Ovary (tissue), 9 donors: ENCODE measurements around the gene SLC29A1. TPM values are rescaled to one million over a fixed set of nuclear protein-coding genes. Genes with fewer than 3 reads are reported as not detected.
A peak's percentile ranks its signal among the peaks of the same experiment; 100 is the strongest.

Source experiments
- DNase-seq, 5 donors: peaks; one replicate each; pipeline ENCODE4 v3.0.0-alpha.2; 2019 to 2020
- H3K27ac ChIP-seq, 2 donors: fragments of 200-600 bp; one replicate each; pipeline versions ENCODE4 v1.5.1 to v1.8.0; 2019 to 2022
- H3K27me3 ChIP-seq: fragments of 200-600 bp; one replicate; pipeline ENCODE4 v1.8.0; 2022
- H3K36me3 ChIP-seq: fragments of 200-600 bp; sonication (generic); one replicate; pipeline ENCODE4 v1.5.1; 2019
- H3K4me1 ChIP-seq: one replicate; pipeline ENCODE4 v1.8.1; 2013; ENCODE audit warnings: mild to moderate bottlenecking, moderate library complexity; ENCODE audit not compliant: insufficient read depth
- H3K4me3 ChIP-seq: fragments of 200-600 bp; sonication (generic); one replicate; pipeline ENCODE4 v1.5.1; 2017
- H3K9me3 ChIP-seq, 2 donors: fragments of 200-600 bp in 1 of 2; sonication (generic) in 1 of 2; one replicate each; pipeline versions ENCODE4 v1.5.1 to v1.8.1; 2013 to 2019; ENCODE audit warnings: mild to moderate bottlenecking in 1 of 2, moderate library complexity in 1 of 2
- EP300 ChIP-seq: sonication (generic); formaldehyde crosslinking; IDR thresholded peaks from one replicate; pipeline ENCODE4 v1.6.1; 2017; ENCODE audit warnings: antibody characterized with exemption
- POLR2A ChIP-seq: fragments of 450-650 bp; IDR thresholded peaks from one replicate; pipeline ENCODE4 v1.6.1; 2017; ENCODE audit warnings: antibody characterized with exemption, mild to moderate bottlenecking, moderate library complexity
- WGBS, 3 donors: extraction: QIAGEN DNeasy Blood & Tissue Kit in 1 of 3; methylation state at CpG; one replicate each; pipeline versions ENCODE4 v1.1.5 to v1.1.7; 2013 to 2017; 5-methylcytosine and 5-hydroxymethylcytosine counted together
- intact Hi-C, 4 donors: fragments of 100-400 bp; cut with DNase I; formaldehyde crosslinking; loops; one replicate each; pipeline versions ENCODE4 v1.11.0 to v1.15.1; 2022 to 2023
- polyA plus RNA-seq, 2 donors: library from polyadenylated mRNA; stranded (reverse); fragments of 200-250 nt in 1 of 2; fragments of 350-450 nt in 1 of 2; fragmentation: Illumina TruSeq in 1 of 2; extraction: RNeasy Lipid Tissue Mini Kit (QIAGEN cat#74804) in 1 of 2; gene quantifications; one replicate each; pipeline ENCODE4 v1.2.3, GENCODE V29; 2013 to 2014
- total RNA-seq, 7 donors: library from RNA; depleted of rRNA in 2 of 7; stranded (reverse); fragments of >200 nt in 2 of 7; fragmentation: NEBNext Ultra II Directional in 3 of 7; extraction: Animal tissue kit (Norgen Biotek cat#: 25700) in 3 of 7; gene quantifications; one replicate each; pipeline versions ENCODE4 v1.1.0 to v1.2.4, GENCODE V29; 2016 to 2023
- TF ChIP-seq, protein P1 (sequence below), 3 donors: fragments of 450-650 bp in 2 of 3; fragments of 200-600 bp in 1 of 3; IDR thresholded peaks; one replicate each; pipeline versions ENCODE4 v1.5.1 to v1.8.0; 2016 to 2022; ENCODE audit warnings: antibody characterized with exemption in 3 of 3, mild to moderate bottlenecking in 1 of 3
- donor health status: DM: no; HTN: no; CAD: no; lungs with moderate emphysema.
- donor health status: DM: no; HTN: no; CAD: no.
- donor health status: Bipolar disorder and iron deficiency.
- donor health status: DM: yes; HTN: yes; CAD: no.
- donor health status: DM: no; HTN: no; CAD: no.
- donor health status: DM: yes; HTN: yes; CAD: no.

SLC29A1 gene
- total and polyA plus RNA-seq, 9 donors = 11.2 to 54.0 (median 30.2) TPM

DNA sequence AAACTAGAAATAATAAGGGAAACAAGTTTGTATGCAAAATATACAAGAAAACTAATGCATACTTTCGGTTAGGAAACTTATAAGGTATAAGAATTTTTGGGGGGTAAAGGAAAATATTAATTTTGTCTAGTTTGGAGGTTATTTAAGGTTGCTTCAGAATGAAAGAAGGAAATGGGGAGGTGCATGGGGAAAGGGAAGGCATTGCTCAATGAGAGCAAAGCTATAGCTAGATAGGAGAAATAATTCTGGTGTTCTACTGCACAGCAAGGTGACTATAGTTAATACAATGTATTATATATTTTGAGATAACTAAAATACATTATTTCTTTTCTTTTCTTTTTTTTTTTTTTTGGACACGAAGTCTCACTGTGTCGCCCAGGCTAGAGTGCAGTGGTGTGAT is 12.1 kb upstream of the SLC29A1 start:
- TF ChIP-seq, protein P1, sequence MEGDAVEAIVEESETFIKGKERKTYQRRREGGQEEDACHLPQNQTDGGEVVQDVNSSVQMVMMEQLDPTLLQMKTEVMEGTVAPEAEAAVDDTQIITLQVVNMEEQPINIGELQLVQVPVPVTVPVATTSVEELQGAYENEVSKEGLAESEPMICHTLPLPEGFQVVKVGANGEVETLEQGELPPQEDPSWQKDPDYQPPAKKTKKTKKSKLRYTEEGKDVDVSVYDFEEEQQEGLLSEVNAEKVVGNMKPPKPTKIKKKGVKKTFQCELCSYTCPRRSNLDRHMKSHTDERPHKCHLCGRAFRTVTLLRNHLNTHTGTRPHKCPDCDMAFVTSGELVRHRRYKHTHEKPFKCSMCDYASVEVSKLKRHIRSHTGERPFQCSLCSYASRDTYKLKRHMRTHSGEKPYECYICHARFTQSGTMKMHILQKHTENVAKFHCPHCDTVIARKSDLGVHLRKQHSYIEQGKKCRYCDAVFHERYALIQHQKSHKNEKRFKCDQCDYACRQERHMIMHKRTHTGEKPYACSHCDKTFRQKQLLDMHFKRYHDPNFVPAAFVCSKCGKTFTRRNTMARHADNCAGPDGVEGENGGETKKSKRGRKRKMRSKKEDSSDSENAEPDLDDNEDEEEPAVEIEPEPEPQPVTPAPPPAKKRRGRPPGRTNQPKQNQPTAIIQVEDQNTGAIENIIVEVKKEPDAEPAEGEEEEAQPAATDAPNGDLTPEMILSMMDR (IDR thresholded peaks at IDR 0.05) = no peak
- TF ChIP-seq POLR2A (no peak), EP300 (no peak)
- no peaks in the 10 kb centered on the region for H3K4me1 ChIP-seq
- no peaks in the 10 kb centered on the region for H3K36me3 ChIP-seq
- H3K4me3 ChIP-seq = no peak overlapping the region
- H3K27ac ChIP-seq = no peak overlapping the region
- no peaks in the 10 kb centered on the region for H3K9me3 ChIP-seq
- DNase-seq = no peak
- WGBS, 3 donors = 82 to 90% (median 87%) methylated on average over 3 of the region's 3 CpGs
- H3K27me3 ChIP-seq = no peaks in the 10 kb centered on the region
- intact Hi-C loops = no loop called here

DNA sequence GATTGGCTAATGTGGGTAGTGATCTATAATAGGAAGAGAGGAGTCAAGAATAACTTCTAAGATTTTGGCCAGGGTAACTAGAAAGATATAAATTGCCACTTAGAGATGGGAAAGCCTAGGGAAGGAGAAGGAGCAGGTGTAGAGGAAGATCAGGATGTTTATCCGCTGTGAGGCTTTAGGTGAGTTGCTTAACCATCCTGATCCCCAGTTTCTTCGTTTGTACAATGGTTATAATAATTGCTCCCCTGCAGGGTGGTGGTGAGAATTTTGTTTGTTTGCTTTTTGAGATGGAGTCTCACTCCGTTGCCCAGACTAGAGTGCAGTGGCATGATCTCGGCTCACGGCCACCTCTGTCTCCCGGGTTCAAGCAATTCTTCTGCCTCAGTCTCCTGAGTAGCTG is 9.1 kb upstream of the SLC29A1 start:
- Histone ChIP-seq H3K9me3 (no peaks in the 10 kb centered on the region), H3K4me1 (peaks cover 5% of the 10 kb centered on the region), H3K27ac (no peak overlapping the region), H3K4me3 (no peak overlapping the region), H3K36me3 (no peaks in the 10 kb centered on the region), H3K27me3 (no peaks in the 10 kb centered on the region)
- TF ChIP-seq EP300 (no peak), POLR2A (no peak)
- TF ChIP-seq, protein P1 (IDR thresholded peaks at IDR 0.05) = no peak
- DNase-seq = no peak
- intact Hi-C loops = no loop called here
- WGBS, 3 donors = 93 to 94% (median 94%) methylated on average over 6 of the region's 6 CpGs

DNA sequence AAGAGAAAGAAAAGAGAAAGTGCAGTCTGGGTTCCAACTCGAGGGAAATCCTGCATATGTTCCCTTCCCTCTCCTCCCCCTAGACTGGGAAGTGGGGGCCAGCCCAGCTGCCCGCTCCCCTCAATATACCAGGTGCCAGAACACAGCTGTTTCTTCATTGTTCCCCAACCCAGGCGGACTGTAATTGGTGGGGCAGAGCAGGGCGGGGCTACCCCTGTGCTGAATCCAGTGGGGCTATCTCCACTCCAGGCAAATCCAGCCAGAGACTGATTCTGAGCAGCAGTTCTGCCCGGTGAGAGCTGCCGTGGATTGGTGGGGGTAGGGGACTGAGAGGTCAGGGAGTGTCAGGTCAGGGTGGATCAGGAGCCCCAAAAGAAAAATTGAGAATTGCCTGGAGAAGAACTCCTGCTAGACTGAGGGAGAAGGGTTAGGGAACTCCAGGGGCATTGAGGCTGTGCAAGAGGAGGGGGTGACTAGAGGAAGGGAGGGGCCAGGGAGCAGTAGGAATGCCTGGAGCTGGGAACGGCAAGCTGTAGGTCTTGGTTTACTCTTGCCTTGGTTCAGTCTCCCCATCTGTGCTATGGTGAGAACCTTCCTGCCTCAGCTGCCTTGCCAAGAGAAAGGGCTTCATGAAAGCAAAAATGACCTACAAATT is 6.6 kb upstream of the SLC29A1 start, which contains the start of gene MYMX:
MYMX (plus strand) TSS at position 250 of the 655 bp plus-strand sequence. CDS start 546 bp downstream, outside the sequence.
- peaks cover 12% of the 10 kb centered on the region for H3K4me1 ChIP-seq
- H3K4me3 ChIP-seq = no peak within 1 kb of the TSS
- no peaks in the 10 kb centered on the region for H3K36me3 ChIP-seq
- intact Hi-C loops = no loop called here
- peak in 3 of 5 donors; percentile 20 to 55 (median 37) for DNase-seq
- H3K27me3 ChIP-seq = no peaks in the 10 kb centered on the region
- TF ChIP-seq POLR2A (no peak), EP300 (no peak)
- TF ChIP-seq, protein P1 (IDR thresholded peaks at IDR 0.05) = no peak
- WGBS, 3 donors = 19 to 29% (median 20%) methylated on average over 7 of the region's 7 CpGs
- H3K27ac ChIP-seq = no peak within 1 kb of the TSS
- no peaks in the 10 kb centered on the region for H3K9me3 ChIP-seq

DNA sequence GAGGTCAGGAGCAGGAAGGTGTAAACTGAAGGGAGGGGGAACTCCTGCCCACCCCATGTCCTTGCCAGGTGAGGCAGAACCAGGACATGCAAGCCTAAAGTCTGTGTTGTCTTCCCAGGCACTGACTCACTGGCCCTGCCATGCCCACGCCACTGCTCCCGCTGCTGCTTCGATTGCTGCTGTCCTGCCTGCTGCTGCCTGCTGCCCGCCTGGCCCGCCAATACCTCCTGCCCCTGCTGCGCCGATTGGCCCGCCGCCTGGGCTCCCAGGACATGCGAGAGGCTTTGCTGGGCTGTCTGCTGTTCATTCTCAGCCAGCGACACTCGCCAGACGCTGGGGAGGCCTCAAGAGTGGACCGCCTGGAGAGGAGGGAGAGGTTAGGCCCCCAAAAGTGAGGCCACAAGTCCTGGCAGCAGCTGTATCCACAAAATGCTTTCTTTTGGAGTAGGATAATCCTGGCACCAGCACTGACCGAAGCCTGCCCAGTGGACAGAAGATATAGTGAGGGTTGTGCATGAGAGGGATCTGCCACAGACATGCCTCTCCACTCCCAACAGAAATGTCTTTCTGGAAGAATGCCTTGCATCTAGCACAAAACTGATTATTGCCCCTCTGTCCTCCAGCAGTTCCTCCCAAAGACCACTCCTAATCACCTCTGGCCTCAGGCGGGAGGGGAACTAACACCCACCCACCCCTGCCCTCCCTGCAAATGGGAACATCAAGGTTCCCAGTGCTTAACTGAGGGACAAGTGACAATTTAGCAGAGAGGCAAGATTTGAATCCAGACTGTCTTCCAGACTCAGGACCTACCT is 5.9 kb upstream of the SLC29A1 start:
- Histone ChIP-seq H3K36me3 (no peaks in the 10 kb centered on the region), H3K4me1 (peaks cover 14% of the 10 kb centered on the region), H3K4me3 (no peak overlapping the region), H3K27me3 (no peaks in the 10 kb centered on the region), H3K9me3 (no peaks in the 10 kb centered on the region), H3K27ac (no peak overlapping the region)
- intact Hi-C loops = no loop called here
- WGBS, 3 donors = 43 to 63% (median 48%) methylated on average over 16 of the region's 16 CpGs
- TF ChIP-seq, protein P1 (IDR thresholded peaks at IDR 0.05) = no peak
- TF ChIP-seq EP300 = no peak
- TF ChIP-seq POLR2A = no peak
- DNase-seq = peak in 4 of 5 donors; percentile 21 to 55 (median 50)
